Measurements from ENCODE around the gene MCCC1.

GRCh38 chr3:182978387-182978786 lies 120.9 kb downstream of the MCCC1 start:
- TF ChIP-seq ZEB2 (tag by site-specific recombination; IDR thresholded peaks at IDR 0.05) (no peak), CTCF (tag by site-specific recombination; IDR thresholded peaks at IDR 0.05) (no peak)
